ENCODE measurements around the gene GPR82. TPM values are rescaled to one million over a fixed set of nuclear protein-coding genes. Genes with fewer than 3 reads are reported as not detected.

GPR82 gene
- total and polyA plus RNA-seq, 2 of the 8 experiments (the other 6 are each of a cell fraction or from before 2014, with no cell fraction given), result not detected

DNA sequence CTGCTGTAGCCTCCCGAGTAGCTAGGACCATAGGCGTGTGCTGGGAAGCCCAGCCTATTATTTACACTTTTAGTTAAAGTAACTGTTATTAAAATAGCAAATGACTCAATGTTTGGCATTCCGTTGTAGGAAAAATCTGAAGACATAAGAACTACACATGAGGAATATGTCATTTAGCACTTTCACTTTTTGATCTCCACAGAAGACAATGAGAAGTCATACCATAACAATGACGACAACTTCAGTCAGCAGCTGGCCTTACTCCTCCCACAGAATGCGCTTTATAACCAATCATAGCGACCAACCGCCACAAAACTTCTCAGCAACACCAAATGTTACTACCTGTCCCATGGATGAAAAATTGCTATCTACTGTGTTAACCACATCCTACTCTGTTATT, 28.6 kb upstream of the GPR82 start:
- no peaks in the 10 kb centered on the region for H3K79me2 ChIP-seq (ENCODE audit: control insufficient read depth in 1 of 2, insufficient read depth in 2 of 2, low read length in 2 of 2)
- ChIA-PET POLR2A (ENCODE audit: partially characterized antibody) (no interaction called here), CTCF (ENCODE audit: partially characterized antibody) (interaction anchor here (1.6 kb wide), 1 partner anchor 102 kb away, joined by 3 read pairs; no protein-coding TSS in a partner anchor)
- no peak overlapping the region for H2AFZ ChIP-seq (ENCODE audit: low read length)
- no peak overlapping the region for H3K9ac ChIP-seq (replicated peaks in 1 of 4; ENCODE audit: extremely low read depth in 1 of 4, low read depth in 3 of 4, low read length in 3 of 4)
- H3K4me2 ChIP-seq (ENCODE audit: insufficient read depth in 1 of 2, low read depth in 2 of 2, low read length in 2 of 2), result no peak overlapping the region
- H3K36me3 ChIP-seq (ENCODE audit: control insufficient read depth in 2 of 4, insufficient read depth in 4 of 4, low read length in 3 of 4), result no peaks in the 10 kb centered on the region
- H3K9me3 ChIP-seq (ENCODE audit: insufficient read depth in 2 of 2, low read depth in 1 of 2, low read length in 1 of 2), result no peaks in the 10 kb centered on the region
- no peak overlapping the region for H2BK12ac ChIP-seq (ENCODE audit: low read depth, low read length)
- no peak overlapping the region for H2BK15ac ChIP-seq (ENCODE audit: low read length)
- no peak overlapping the region for H3K23ac ChIP-seq (ENCODE audit: insufficient read length)
- no peak overlapping the region for H2AK5ac ChIP-seq (ENCODE audit: low read depth, low read length)
- H3K23me2 ChIP-seq (ENCODE audit: low read depth, low read length), result no peaks in the 10 kb centered on the region
- H4K20me1 ChIP-seq (replicated peaks in 1 of 2; ENCODE audit: control insufficient read depth in 1 of 2, insufficient read depth in 2 of 2, low read length in 2 of 2), result no peaks in the 10 kb centered on the region
- DNase-seq (ENCODE audit: low read depth in 1 of 2, low spot score in 2 of 2) (no peak), FAIRE-seq (no peak)
- H3K14ac ChIP-seq (ENCODE audit: insufficient read length), result no peak overlapping the region
- no peak overlapping the region for H3K4me3 ChIP-seq (ENCODE audit: extremely low read depth in 1 of 4, insufficient read depth in 2 of 4, low read depth in 3 of 4, low read length in 4 of 4)
- H3K27me3 ChIP-seq (replicated peaks in 1 of 4; ENCODE audit: control insufficient read depth in 3 of 4, extremely low read depth in 1 of 4, insufficient read depth in 3 of 4, low read length in 3 of 4), result no peaks in the 10 kb centered on the region
- WGBS, 2 experiments (ENCODE audit: extremely low coverage in 1 of 2, insufficient coverage in 1 of 2, insufficient read length in 1 of 2, insufficient replicate concordance in 2 of 2, low coverage in 1 of 2, low lambda C conversion rate in 2 of 2, missing lambda C conversion rate in 1 of 2), result 81% methylated on average over 7 of the region's 7 CpGs; no CpG with 5 or more reads in 1 of the 2 experiments
- H3K4me1 ChIP-seq (replicated peaks in 1 of 4; ENCODE audit: control insufficient read depth in 3 of 4, insufficient read depth in 4 of 4, low read length in 3 of 4), result no peaks in the 10 kb centered on the region
- H2BK120ac ChIP-seq (replicated peaks; ENCODE audit: low read depth, low read length), result no peak overlapping the region
- no peak overlapping the region for H3K56ac ChIP-seq (replicated peaks; ENCODE audit: insufficient read length, low read depth, low read length)
- no peak overlapping the region for H4K5ac ChIP-seq (ENCODE audit: insufficient read length, low read depth, low read length)
- H3K79me1 ChIP-seq (ENCODE audit: low read depth, low read length), result no peaks in the 10 kb centered on the region
- no peak overlapping the region for H3K4ac ChIP-seq (replicated peaks; ENCODE audit: insufficient read length, low read depth, low read length)
- no peak overlapping the region for H2BK20ac ChIP-seq (ENCODE audit: low read length)
- H4K8ac ChIP-seq (ENCODE audit: extremely low read depth, insufficient read depth, low read length), result no peak overlapping the region
- no peak overlapping the region for H2BK5ac ChIP-seq (ENCODE audit: low read depth, low read length)
- no peak overlapping the region for H3K18ac ChIP-seq (ENCODE audit: extremely low read depth, low read length)
- no peak overlapping the region for H3K27ac ChIP-seq (ENCODE audit: low read depth, low read length)
- H4K91ac ChIP-seq (replicated peaks; ENCODE audit: insufficient read length, low read length), result no peak overlapping the region
- TF ChIP-seq EGR1 (IDR thresholded peaks at IDR 0.05; ENCODE audit: borderline replicate concordance, low read depth, low read length) (no peak), KDM1A (IDR thresholded peaks at IDR 0.05; ENCODE audit: borderline replicate concordance, low read length) (no peak), TAF1 (IDR thresholded peaks at IDR 0.05; ENCODE audit: low read depth, low read length) (no peak), SUZ12 (IDR thresholded peaks at IDR 0.05; ENCODE audit: low read length) (no peak), NRF1 (IDR thresholded peaks at IDR 0.05; ENCODE audit: low read depth, low read length) (no peak), CEBPB (IDR thresholded peaks at IDR 0.05; ENCODE audit: low read depth, low read length) (no peak), CTBP2 (IDR thresholded peaks at IDR 0.05; ENCODE audit: borderline replicate concordance, insufficient read depth, insufficient read length, low read length) (no peak), YY1 (IDR thresholded peaks at IDR 0.05; ENCODE audit: low read depth, low read length) (no peak), RAD21 (IDR thresholded peaks at IDR 0.05 in 1 of 2, conservative IDR thresholded peaks at IDR 0.05 in 1 of 2; ENCODE audit: low read depth in 2 of 2, low read length in 2 of 2) (no peak), HDAC2 (IDR thresholded peaks at IDR 0.05; ENCODE audit: borderline replicate concordance in 1 of 2, low read depth in 2 of 2, low read length in 2 of 2) (no peak), SIX5 (IDR thresholded peaks at IDR 0.05; ENCODE audit: low read depth, low read length) (no peak)
- TF ChIP-seq, protein P1, sequence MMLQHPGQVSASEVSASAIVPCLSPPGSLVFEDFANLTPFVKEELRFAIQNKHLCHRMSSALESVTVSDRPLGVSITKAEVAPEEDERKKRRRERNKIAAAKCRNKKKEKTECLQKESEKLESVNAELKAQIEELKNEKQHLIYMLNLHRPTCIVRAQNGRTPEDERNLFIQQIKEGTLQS (IDR thresholded peaks at IDR 0.05; ENCODE audit: insufficient read depth, low read depth, low read length), result no peak

Data from H1 (cell line).